ENCODE measurements around the gene CD70. TPM values are rescaled to one million over a fixed set of nuclear protein-coding genes. Genes with fewer than 3 reads are reported as not detected.
A peak's percentile ranks its signal among the peaks of the same experiment; 100 is the strongest.
"Not testable (repeated sequence)": the region's sequence is repeated elsewhere in the genome, so short reads cannot be mapped to it uniquely, and the experiment has no call there.

The CD70 gene, protein sequence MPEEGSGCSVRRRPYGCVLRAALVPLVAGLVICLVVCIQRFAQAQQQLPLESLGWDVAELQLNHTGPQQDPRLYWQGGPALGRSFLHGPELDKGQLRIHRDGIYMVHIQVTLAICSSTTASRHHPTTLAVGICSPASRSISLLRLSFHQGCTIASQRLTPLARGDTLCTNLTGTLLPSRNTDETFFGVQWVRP
- polyA plus RNA-seq (2012; ENCODE audit: insufficient read depth, insufficient read length, low read depth) = not detected

GRCh38 chr19:6590827-6591319, at the start of gene CD70:
Gene CD70, minus strand, starts transcription at chr19:6591150. Its CDS starts 148 bp downstream, at chr19:6591002.
- Histone ChIP-seq H3K27me3 (peaks cover 52% of the 10 kb centered on the region), H3K4me3 (ENCODE audit: low read depth, low read length) (no peak within 1 kb of the TSS), H3K9me3 (no peaks in the 10 kb centered on the region), H3K36me3 (no peaks in the 10 kb centered on the region), H3K4me1 (no peaks in the 10 kb centered on the region)
- no peak for DNase-seq
- TF ChIP-seq CTCF (IDR thresholded peaks at IDR 0.05; ENCODE audit: low read depth, low read length) = no peak

- not testable (repeated sequence) for H3K4me3 ChIP-seq (ENCODE audit: low read depth, low read length); H3K4me1 ChIP-seq; H3K36me3 ChIP-seq; DNase-seq; H3K27me3 ChIP-seq; H3K9me3 ChIP-seq
Measured at GRCh38 chr19:6640333-6640732, 49.4 kb upstream of the CD70 start.

DNA sequence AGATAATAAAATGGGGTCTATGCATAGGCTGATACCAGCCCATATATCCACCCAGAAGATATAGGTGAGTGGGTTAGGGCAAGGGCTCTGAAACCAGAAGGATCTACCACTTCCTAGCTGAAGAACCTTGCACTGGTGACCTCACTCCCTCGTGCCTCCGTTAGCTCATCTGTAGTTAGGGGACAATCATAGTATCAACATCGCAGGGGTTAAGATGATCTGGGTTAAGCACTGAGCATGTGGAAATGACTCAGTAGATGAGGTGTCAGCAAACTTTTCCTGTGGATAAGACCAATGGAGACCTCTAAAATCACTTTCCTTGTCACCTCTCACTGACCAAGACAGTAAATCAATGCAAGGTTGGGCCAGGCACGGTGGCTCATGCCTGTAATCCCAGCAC, 48.5 kb upstream of the CD70 start:
- Histone ChIP-seq H3K27me3 (no peaks in the 10 kb centered on the region), H3K4me3 (ENCODE audit: low read depth, low read length) (no peak overlapping the region), H3K36me3 (no peaks in the 10 kb centered on the region), H3K4me1 (no peaks in the 10 kb centered on the region), H3K9me3 (no peaks in the 10 kb centered on the region)
- TF ChIP-seq CTCF (IDR thresholded peaks at IDR 0.05; ENCODE audit: low read depth, low read length) = no peak
- DNase-seq = no peak

- not testable (repeated sequence) for H3K9me3 ChIP-seq; H3K4me1 ChIP-seq; H3K36me3 ChIP-seq; H3K27me3 ChIP-seq; H3K4me3 ChIP-seq (ENCODE audit: low read depth, low read length); DNase-seq
Measured at GRCh38 chr19:6633456-6633813, 42.5 kb upstream of the CD70 start.

GRCh38 chr19:6632747-6633455, 42.0 kb upstream of the CD70 start:
- TF ChIP-seq CTCF (IDR thresholded peaks at IDR 0.05; ENCODE audit: low read depth, low read length) = peak; percentile 60
- not testable (repeated sequence) for H3K36me3 ChIP-seq; H3K4me1 ChIP-seq; H3K4me3 ChIP-seq (ENCODE audit: low read depth, low read length); H3K9me3 ChIP-seq; H3K27me3 ChIP-seq
- DNase-seq = peak; percentile 65

- Histone ChIP-seq H3K36me3 (no peaks in the 10 kb centered on the region), H3K4me3 (ENCODE audit: low read depth, low read length) (no peak overlapping the region), H3K9me3 (no peaks in the 10 kb centered on the region), H3K27me3 (no peaks in the 10 kb centered on the region), H3K4me1 (no peaks in the 10 kb centered on the region)
- peak; percentile 92 for TF ChIP-seq CTCF (IDR thresholded peaks at IDR 0.05; ENCODE audit: low read depth, low read length)
- peak; percentile 69 for DNase-seq
Measured at GRCh38 chr19:6632002-6632621, 41.2 kb upstream of the CD70 start.

DNA sequence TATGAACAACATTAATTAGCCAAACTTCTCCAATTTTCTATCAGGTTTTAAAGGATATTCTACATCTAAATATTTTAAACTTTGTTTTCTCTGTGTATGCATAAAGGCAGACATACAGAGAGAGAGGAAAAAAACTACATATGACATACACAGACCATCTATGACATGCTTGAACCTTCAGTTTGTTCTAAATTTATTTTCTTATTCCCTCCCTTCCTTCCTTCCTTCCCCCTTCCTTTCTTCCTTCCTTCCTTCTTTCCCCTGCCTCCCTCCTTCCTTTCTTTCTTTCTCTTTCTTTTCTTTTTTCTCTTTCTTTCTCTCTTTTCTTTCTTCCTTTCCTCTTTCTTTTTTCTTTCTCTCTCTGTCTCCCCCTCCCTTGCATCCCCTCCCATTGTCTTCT, 35.8 kb upstream of the CD70 start:
- no peak for DNase-seq
- no peak overlapping the region for H3K4me3 ChIP-seq (ENCODE audit: low read depth, low read length)
- no peaks in the 10 kb centered on the region for H3K27me3 ChIP-seq
- no peak for TF ChIP-seq CTCF (IDR thresholded peaks at IDR 0.05; ENCODE audit: low read depth, low read length)
- H3K36me3 ChIP-seq = no peaks in the 10 kb centered on the region
- no peaks in the 10 kb centered on the region for H3K9me3 ChIP-seq
- H3K4me1 ChIP-seq = no peaks in the 10 kb centered on the region
